Measurements from ENCODE around the gene PPP1R13L.
A peak's percentile ranks its signal among the peaks of the same experiment; 100 is the strongest.

The PPP1R13L gene, protein sequence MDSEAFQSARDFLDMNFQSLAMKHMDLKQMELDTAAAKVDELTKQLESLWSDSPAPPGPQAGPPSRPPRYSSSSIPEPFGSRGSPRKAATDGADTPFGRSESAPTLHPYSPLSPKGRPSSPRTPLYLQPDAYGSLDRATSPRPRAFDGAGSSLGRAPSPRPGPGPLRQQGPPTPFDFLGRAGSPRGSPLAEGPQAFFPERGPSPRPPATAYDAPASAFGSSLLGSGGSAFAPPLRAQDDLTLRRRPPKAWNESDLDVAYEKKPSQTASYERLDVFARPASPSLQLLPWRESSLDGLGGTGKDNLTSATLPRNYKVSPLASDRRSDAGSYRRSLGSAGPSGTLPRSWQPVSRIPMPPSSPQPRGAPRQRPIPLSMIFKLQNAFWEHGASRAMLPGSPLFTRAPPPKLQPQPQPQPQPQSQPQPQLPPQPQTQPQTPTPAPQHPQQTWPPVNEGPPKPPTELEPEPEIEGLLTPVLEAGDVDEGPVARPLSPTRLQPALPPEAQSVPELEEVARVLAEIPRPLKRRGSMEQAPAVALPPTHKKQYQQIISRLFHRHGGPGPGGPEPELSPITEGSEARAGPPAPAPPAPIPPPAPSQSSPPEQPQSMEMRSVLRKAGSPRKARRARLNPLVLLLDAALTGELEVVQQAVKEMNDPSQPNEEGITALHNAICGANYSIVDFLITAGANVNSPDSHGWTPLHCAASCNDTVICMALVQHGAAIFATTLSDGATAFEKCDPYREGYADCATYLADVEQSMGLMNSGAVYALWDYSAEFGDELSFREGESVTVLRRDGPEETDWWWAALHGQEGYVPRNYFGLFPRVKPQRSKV

GRCh38 chr19:45404557-45405434 lies at the start of gene PPP1R13L:
PPP1R13L (minus strand) TSS chr19:45405069; CDS start chr19:45398318, 6,751 bp downstream.
- H3K9ac ChIP-seq (ENCODE audit: low read length) = peak within 1 kb of the TSS; percentile 83
- no peaks in the 10 kb centered on the region for H4K20me1 ChIP-seq (ENCODE audit: insufficient read depth, low read length)
- no peak within 1 kb of the TSS for H2AFZ ChIP-seq (ENCODE audit: low read length)
- H3K9me2 ChIP-seq (ENCODE audit: low read depth, low read length) = no peaks in the 10 kb centered on the region
- peaks cover 5% of the 10 kb centered on the region; the same call in 1 of the 2 replicates for H3K36me3 ChIP-seq (ENCODE audit: insufficient read depth, low read length)
- peaks cover 55% of the 10 kb centered on the region for H3K4me1 ChIP-seq (ENCODE audit: insufficient read depth, low read length, severe bottlenecking)
- no peaks in the 10 kb centered on the region for H3K27me3 ChIP-seq (ENCODE audit: insufficient read depth, low read length)
- peak within 1 kb of the TSS; percentile 79 for H3K27ac ChIP-seq (ENCODE audit: low read depth, low read length, poor library complexity, severe bottlenecking)
- TF ChIP-seq CTCF (IDR thresholded peaks at IDR 0.05; ENCODE audit: low read length) (no peak), EZH2 (IDR thresholded peaks at IDR 0.05; ENCODE audit: borderline replicate concordance, low read length) (no peak)
- H3F3A ChIP-seq (ENCODE audit: insufficient read depth, low read length) = no peaks in the 10 kb centered on the region
- H3K79me2 ChIP-seq (ENCODE audit: insufficient read depth, low read length) = peaks cover 6% of the 10 kb centered on the region; the same call in 1 of the 2 replicates
- H3K4me2 ChIP-seq (ENCODE audit: low read length) = peak within 1 kb of the TSS; percentile 68
- H3K4me3 ChIP-seq (ENCODE audit: low read depth, low read length, poor library complexity, severe bottlenecking) = peak within 1 kb of the TSS; percentile 84
- H3K9me3 ChIP-seq (ENCODE audit: low read length) = no peaks in the 10 kb centered on the region

DNA sequence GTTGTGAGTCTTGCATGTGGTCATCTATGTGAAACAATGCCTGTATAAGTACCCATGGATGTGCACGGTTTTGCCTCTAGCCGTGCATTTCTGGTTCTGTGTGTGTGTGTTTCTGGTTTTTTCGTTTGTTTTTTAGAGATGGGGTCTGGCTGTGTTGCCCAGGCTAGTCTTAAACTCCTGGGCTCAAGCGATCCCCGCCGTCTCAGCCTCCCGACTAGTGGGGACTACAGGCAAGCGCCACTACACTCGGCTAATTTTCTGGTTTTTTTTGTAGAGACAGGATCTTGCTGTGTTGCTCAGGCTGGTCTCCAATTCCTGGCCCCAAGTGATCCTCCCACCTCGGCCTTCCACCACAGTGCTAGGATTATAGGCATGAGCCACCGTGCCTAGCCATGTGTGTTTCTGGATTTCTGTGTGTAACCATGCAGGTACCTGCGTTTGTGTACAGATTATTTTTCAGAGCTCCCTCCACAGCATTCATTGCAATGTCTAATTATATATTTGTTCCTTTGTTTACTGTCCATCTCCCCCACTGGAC lies 47.0 kb upstream of the PPP1R13L start:
- Histone ChIP-seq H3K4me1 (ENCODE audit: insufficient read depth, low read length, severe bottlenecking) (peaks cover 35% of the 10 kb centered on the region), H3K27me3 (ENCODE audit: insufficient read depth, low read length) (0 out of 2 replicates have a peak, but pooled peaks cover 3% of the 10 kb centered on the region), H2AFZ (ENCODE audit: low read length) (no peak overlapping the region), H4K20me1 (ENCODE audit: insufficient read depth, low read length) (no peaks in the 10 kb centered on the region), H3K27ac (ENCODE audit: low read depth, low read length, poor library complexity, severe bottlenecking) (no peak overlapping the region), H3K79me2 (ENCODE audit: insufficient read depth, low read length) (no peaks in the 10 kb centered on the region), H3K9ac (ENCODE audit: low read length) (no peak overlapping the region), H3F3A (ENCODE audit: insufficient read depth, low read length) (no peaks in the 10 kb centered on the region; the same call in 1 of the 2 replicates), H3K9me3 (ENCODE audit: low read length) (no peaks in the 10 kb centered on the region), H3K9me2 (ENCODE audit: low read depth, low read length) (no peaks in the 10 kb centered on the region), H3K36me3 (ENCODE audit: insufficient read depth, low read length) (no peaks in the 10 kb centered on the region), H3K4me2 (ENCODE audit: low read length) (peak overlapping the region; percentile 92), H3K4me3 (ENCODE audit: low read depth, low read length, poor library complexity, severe bottlenecking) (no peak overlapping the region)
- TF ChIP-seq EZH2 (IDR thresholded peaks at IDR 0.05; ENCODE audit: borderline replicate concordance, low read length) (no peak), CTCF (IDR thresholded peaks at IDR 0.05; ENCODE audit: low read length) (no peak)
